GM21529 (cell line): Measurements from ENCODE around the gene ZFP92.

ENCODE experiments used
- ATAC-seq: cut with Tn5 transposase; IDR thresholded peaks from one replicate; pipeline ENCODE4 v1.9.1; 2021; ENCODE audit not compliant: unreplicated experiment

Gene ZFP92

GRCh38 chrX:153454901-153455550 is 43.8 kb downstream of the ZFP92 start:
- ATAC-seq, result no peak

DNA sequence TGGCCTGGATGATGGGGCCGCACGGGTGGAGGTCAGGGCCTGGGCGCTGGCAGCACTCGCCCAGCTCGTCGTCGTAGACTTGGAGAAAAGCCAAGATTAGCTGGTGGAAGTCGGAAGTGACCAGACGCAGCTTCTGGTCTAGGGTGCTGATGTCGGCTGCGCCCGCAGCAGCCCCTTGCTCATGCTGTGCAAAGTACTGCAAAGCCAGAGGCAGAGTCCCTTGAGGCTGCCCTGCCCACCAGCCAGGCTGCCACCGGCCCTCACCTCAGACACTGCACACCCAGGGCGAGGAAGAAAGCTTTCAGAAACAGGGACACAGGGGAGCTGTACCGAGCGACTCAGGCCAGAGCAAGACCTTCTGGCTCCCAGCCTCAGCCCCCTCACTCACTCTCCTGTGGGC is 44.3 kb downstream of the ZFP92 start:
- no peak for ATAC-seq

DNA sequence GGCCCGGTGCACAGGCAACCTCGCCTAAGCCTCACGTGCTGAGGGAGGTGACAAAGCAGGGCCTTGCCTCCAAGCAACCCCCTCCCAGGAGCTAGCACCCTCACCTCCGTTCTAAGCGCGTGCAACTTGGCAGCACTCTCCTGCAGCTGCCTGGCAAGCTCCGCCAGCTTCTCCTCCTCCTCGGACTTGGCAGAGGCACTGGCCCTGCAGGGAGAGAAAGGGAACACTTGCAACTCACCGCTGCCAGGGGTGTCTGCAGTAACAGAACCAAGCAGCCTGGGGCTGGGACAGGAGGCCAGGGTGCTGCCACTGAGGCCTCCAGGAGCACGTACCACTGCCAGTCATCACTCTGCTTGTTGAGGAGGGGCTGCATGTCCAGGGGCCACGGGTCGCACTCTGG is 44.9 kb downstream of the ZFP92 start:
- ATAC-seq, result no peak

DNA sequence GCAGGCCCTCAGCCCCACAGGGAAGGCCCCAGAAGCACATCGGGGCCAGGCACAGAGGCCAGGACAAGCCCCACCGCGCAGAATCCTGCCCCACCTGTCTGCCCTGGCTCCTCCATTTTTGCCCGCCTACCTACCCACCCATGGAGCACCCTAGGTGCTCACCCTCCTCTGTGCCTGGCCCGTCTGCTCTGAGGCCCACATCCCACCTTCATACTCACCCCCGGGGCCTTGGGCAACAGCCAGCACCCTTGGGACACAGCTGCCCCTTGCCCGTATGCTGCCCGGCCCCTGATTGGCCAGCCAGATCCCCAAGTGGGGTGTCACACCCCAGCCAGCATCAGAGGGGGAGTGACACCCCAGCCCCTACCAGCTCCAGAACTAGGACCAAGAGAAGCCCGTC is 45.4 kb downstream of the ZFP92 start:
- no peak for ATAC-seq

DNA sequence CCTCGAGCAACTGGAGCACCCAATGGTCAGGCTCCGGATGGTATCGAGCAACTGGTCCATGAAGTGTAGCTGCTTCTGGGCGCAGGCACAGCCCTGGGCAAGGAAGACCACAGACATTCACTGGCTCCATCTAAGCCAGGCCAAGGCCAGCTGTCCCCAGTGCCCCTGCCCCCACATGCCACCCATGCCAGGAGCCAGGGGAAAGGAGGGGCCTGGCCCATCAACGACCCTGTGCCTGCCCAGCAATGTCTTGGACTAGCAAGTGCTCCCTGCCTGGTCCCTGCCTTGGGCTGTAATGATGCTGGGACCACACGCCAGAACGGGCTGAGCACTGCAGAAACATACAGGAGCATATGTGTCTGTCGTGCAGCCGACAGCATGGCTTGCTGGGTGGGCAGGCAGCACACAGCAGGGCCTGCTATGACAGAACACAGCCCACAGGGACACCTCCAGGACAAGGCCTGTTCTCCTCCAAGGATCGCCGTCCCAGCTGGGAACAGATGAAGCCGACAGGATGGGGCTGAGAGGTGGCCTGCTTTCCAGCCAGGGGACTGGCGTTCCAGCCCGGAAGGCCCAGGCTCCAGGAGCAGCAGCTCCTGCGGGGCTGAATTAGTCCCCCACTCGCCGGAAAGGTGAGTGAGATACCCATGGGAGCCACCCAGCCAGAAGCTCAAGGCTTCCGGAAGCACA is 46.0 kb downstream of the ZFP92 start:
- ATAC-seq, result no peak

GRCh38 chrX:153457827-153458466 is 46.7 kb downstream of the ZFP92 start:
- no peak for ATAC-seq

DNA sequence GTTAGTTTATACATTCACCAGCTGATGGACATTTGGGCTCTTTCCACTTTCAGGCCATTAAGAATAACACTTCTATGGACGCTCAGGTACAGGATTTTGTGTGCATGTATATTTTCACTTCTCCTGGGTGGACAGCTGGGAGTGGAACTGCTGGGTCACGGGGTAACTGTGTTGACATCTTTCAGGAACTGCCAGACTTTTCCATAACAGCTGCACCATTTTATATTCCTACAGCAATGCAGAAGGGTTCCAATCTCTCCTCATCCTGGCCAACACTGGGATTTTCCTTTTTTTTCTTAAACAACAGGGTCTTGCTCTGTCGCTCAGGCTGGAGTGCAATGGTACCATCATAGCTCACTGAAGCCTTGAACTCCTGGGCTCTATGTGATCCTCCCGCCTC is 47.2 kb downstream of the ZFP92 start:
- no peak for ATAC-seq

DNA sequence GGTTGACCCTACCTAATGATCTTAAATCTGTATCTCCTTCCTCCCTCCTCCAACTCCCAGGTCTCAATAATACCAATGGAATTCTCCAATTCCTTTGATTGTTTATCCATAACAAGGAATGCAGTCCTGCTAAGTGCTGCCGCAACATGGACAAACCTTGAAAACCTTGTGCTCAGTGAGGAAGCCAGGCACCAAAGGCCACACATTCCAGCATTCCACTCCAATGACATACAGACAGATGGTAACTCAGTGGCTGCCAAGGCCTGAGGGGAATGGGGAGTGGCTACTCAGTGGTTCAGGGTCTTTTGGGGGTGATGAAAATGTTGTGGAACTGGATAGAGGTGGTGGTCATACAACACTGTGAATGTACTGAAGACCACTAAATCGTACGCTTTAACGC is 48.7 kb downstream of the ZFP92 start:
- ATAC-seq, result no peak

DNA sequence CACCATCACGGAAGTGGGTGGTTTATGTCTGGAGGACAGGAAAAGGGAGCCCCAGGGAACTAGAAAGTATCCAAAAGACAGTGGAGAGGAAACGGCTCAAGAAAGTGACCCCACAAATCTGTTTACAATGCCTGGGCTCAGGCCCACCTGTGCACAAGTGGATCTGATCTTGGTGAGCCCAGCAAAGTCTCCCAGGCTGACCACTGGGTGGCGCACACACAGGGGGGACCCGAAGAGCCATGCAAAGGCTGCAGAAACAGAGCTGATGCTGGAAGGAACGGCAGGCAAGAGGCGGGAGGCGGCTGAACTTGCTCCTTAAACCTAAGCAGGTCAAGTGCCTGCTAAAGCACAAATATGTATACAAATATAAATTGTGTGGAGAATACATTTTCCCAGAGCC is 49.6 kb downstream of the ZFP92 start:
- no peak for ATAC-seq
